Trophoblast cell (in vitro differentiated cells and primary cell): ENCODE data around the gene PCNP.

Experiments used
- DNase-seq, 2 donors: peaks; one replicate each; pipeline ENCODE4 v3.0.0-alpha.2; 2016
- H2AFZ ChIP-seq: 2 replicates; pipeline ENCODE4 v1.6.1; 2013; ENCODE audit warnings: low read length, moderate library complexity, mild to moderate bottlenecking; ENCODE audit not compliant: insufficient read depth, poor library complexity
- H2AK5ac ChIP-seq: 2 replicates; pipeline ENCODE4 v1.6.1; 2013; ENCODE audit warnings: mild to moderate bottlenecking, low read length
- H2BK120ac ChIP-seq: 2 replicates; pipeline ENCODE4 v1.6.1; 2013; ENCODE audit warnings: low read length, mild to moderate bottlenecking, moderate library complexity; ENCODE audit not compliant: insufficient read depth, poor library complexity
- H2BK12ac ChIP-seq: 2 replicates; pipeline ENCODE4 v1.6.1; 2013; ENCODE audit warnings: mild to moderate bottlenecking, low read length, moderate library complexity
- H2BK5ac ChIP-seq: 2 replicates; pipeline ENCODE4 v1.6.1; 2013; ENCODE audit warnings: low read length, low read depth, moderate library complexity, mild to moderate bottlenecking; ENCODE audit not compliant: poor library complexity
- H3K14ac ChIP-seq: 2 replicates; pipeline ENCODE4 v1.6.1; 2013; ENCODE audit warnings: mild to moderate bottlenecking, low read length
- H3K18ac ChIP-seq: 2 replicates; pipeline ENCODE4 v1.6.1; 2013; ENCODE audit warnings: mild to moderate bottlenecking, low read length
- H3K23ac ChIP-seq: 2 replicates; pipeline ENCODE4 v1.6.1; 2013; ENCODE audit warnings: low read length
- H3K27ac ChIP-seq: 2 replicates; pipeline ENCODE4 v1.5.1; 2013; ENCODE audit warnings: low read depth, mild to moderate bottlenecking, inconsistent platforms, low read length, moderate library complexity
- H3K27me3 ChIP-seq: 2 replicates; pipeline ENCODE4 v1.6.1; 2013; ENCODE audit warnings: inconsistent platforms, mild to moderate bottlenecking, low read length, moderate library complexity; ENCODE audit not compliant: insufficient read depth
- H3K36me3 ChIP-seq, 2 experiments: 1 replicate in 1 of 2; 2 replicates in 1 of 2; pipeline ENCODE4 v1.6.1; 2013; ENCODE audit warnings: low read length in 2 of 2, mild to moderate bottlenecking in 2 of 2, moderate library complexity in 1 of 2; ENCODE audit not compliant: insufficient read depth in 2 of 2, control insufficient read depth in 1 of 2
- H3K4ac ChIP-seq: 2 replicates; pipeline ENCODE4 v1.6.1; 2013; ENCODE audit warnings: low read depth, mild to moderate bottlenecking, low read length, moderate library complexity
- H3K4me1 ChIP-seq, 2 experiments: 1 replicate in 1 of 2; 2 replicates in 1 of 2; pipeline ENCODE4 v1.6.1; 2013; ENCODE audit warnings: low read length in 2 of 2, mild to moderate bottlenecking in 2 of 2, moderate library complexity in 1 of 2; ENCODE audit not compliant: insufficient read depth in 2 of 2, control insufficient read depth in 1 of 2
- H3K4me2 ChIP-seq: 2 replicates; pipeline ENCODE4 v1.6.1; 2013; ENCODE audit warnings: inconsistent platforms, mild to moderate bottlenecking, low read length, moderate library complexity
- H3K4me3 ChIP-seq: 2 replicates; pipeline ENCODE4 v1.5.1; 2013; ENCODE audit warnings: mild to moderate bottlenecking, low read depth, low read length, inconsistent platforms
- H3K79me1 ChIP-seq: one replicate; pipeline ENCODE4 v1.6.1; 2013; ENCODE audit warnings: low read length
- H3K79me2 ChIP-seq: 2 replicates; pipeline ENCODE4 v1.6.1; 2013; ENCODE audit warnings: low read length, mild to moderate bottlenecking; ENCODE audit not compliant: control insufficient read depth, insufficient read depth, poor library complexity
- H3K9ac ChIP-seq: 2 replicates; pipeline ENCODE4 v1.6.1; 2013; ENCODE audit warnings: mild to moderate bottlenecking, low read length
- H3K9me3 ChIP-seq: 2 replicates; pipeline ENCODE4 v1.6.1; 2013; ENCODE audit warnings: low read depth, mild to moderate bottlenecking, control low read depth, inconsistent platforms, low read length; ENCODE audit not compliant: insufficient read depth
- H4K12ac ChIP-seq: 2 replicates; pipeline ENCODE4 v1.6.1; 2013; ENCODE audit warnings: low read depth, mild to moderate bottlenecking, low read length, moderate library complexity
- H4K8ac ChIP-seq: 2 replicates; pipeline ENCODE4 v1.6.1; 2013; ENCODE audit warnings: low read depth, mild to moderate bottlenecking, low read length, moderate library complexity
- H4K91ac ChIP-seq: one replicate; pipeline ENCODE4 v1.6.1; 2013; ENCODE audit warnings: low read depth, mild to moderate bottlenecking, low read length, moderate library complexity
- WGBS: extraction: QIAGEN DNeasy Blood & Tissue Kit; methylation state at CpG from one replicate; pipeline ENCODE4 v1.1.7; 2013; ENCODE audit warnings: missing lambda C conversion rate; ENCODE audit not compliant: insufficient read length, insufficient coverage; ENCODE audit errors: extremely low coverage; 5-methylcytosine and 5-hydroxymethylcytosine counted together

Gene PCNP

DNA sequence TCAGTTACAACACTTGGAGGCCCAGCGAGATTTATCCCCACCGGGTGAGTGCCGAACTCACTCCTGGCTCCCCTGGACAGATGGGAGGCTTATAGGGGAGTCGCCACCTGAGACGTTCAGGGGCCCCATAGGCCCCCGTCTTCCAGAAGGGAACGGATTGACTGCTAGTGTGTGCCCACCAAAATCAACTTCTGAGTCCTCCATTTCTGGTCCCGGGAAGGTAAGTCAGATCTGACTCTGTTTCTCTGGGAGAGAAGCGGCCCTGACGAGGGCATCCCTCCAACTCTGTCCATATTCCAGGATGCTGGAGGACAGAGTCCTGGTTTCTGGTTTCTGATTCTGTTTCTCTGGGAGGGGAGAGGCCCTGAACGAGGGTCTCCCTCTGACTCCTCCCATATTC, 58.6 kb downstream of the PCNP start:
- H2BK120ac ChIP-seq: no peak overlapping the region
- H3K9ac ChIP-seq: no peak overlapping the region
- H3K27me3 ChIP-seq: no peaks in the 10 kb centered on the region
- H2BK5ac ChIP-seq: no peak overlapping the region
- no peak overlapping the region for H2BK12ac ChIP-seq
- no peaks in the 10 kb centered on the region for H3K4me1 ChIP-seq
- no peaks in the 10 kb centered on the region for H3K36me3 ChIP-seq
- no peaks in the 10 kb centered on the region for H3K9me3 ChIP-seq
- H3K14ac ChIP-seq: no peak overlapping the region
- H4K12ac ChIP-seq: no peak overlapping the region
- H4K8ac ChIP-seq: no peak overlapping the region
- H3K23ac ChIP-seq: no peak overlapping the region
- H3K4me2 ChIP-seq: no peak overlapping the region
- no peak overlapping the region for H2AFZ ChIP-seq
- no peaks in the 10 kb centered on the region for H3K79me1 ChIP-seq
- no peak for DNase-seq
- H4K91ac ChIP-seq: no peak overlapping the region
- H3K4ac ChIP-seq: no peak overlapping the region
- no peak overlapping the region for H3K27ac ChIP-seq
- no peak overlapping the region for H3K4me3 ChIP-seq
- H3K18ac ChIP-seq: no peak overlapping the region
- WGBS: no CpG with 5 or more reads among the region's 11 CpGs
- H2AK5ac ChIP-seq: no peak overlapping the region
- H3K79me2 ChIP-seq: no peaks in the 10 kb centered on the region

DNA sequence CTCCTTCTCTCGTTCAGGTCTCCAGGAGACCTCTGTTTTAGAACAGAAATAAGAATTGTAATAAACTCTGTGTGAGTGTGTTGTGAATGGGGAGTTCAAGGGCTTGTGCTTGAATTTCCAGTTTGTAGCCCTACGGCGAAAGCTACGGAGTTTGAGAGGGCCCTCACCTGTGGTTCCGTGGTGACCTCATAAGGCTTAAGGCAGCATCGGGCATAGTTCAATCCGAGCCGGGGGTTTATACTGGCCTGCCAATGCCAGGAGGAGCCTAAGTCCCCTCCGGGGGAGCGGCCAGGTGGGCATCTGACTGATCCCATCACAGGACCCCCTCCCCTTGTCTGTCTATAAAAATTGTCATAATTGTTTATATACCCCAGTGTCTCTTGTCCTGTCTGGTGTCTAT, 59.2 kb downstream of the PCNP start:
- Histone ChIP-seq H3K9me3 (no peaks in the 10 kb centered on the region), H3K23ac (no peak overlapping the region), H3K9ac (no peak overlapping the region), H3K27ac (no peak overlapping the region), H3K79me1 (no peaks in the 10 kb centered on the region), H4K8ac (no peak overlapping the region), H3K18ac (no peak overlapping the region), H2AK5ac (no peak overlapping the region), H2BK12ac (no peak overlapping the region), H3K27me3 (no peaks in the 10 kb centered on the region), H4K12ac (no peak overlapping the region), H3K4me1 (no peaks in the 10 kb centered on the region), H3K79me2 (no peaks in the 10 kb centered on the region), H2BK120ac (no peak overlapping the region), H3K4me3 (no peak overlapping the region), H3K4ac (no peak overlapping the region), H2BK5ac (no peak overlapping the region), H3K14ac (no peak overlapping the region), H3K36me3 (no peaks in the 10 kb centered on the region), H2AFZ (no peak overlapping the region), H4K91ac (no peak overlapping the region), H3K4me2 (no peak overlapping the region)
- peak in 1 of 2 donors; percentile 31 for DNase-seq
- WGBS: no CpG with 5 or more reads among the region's 10 CpGs

DNA sequence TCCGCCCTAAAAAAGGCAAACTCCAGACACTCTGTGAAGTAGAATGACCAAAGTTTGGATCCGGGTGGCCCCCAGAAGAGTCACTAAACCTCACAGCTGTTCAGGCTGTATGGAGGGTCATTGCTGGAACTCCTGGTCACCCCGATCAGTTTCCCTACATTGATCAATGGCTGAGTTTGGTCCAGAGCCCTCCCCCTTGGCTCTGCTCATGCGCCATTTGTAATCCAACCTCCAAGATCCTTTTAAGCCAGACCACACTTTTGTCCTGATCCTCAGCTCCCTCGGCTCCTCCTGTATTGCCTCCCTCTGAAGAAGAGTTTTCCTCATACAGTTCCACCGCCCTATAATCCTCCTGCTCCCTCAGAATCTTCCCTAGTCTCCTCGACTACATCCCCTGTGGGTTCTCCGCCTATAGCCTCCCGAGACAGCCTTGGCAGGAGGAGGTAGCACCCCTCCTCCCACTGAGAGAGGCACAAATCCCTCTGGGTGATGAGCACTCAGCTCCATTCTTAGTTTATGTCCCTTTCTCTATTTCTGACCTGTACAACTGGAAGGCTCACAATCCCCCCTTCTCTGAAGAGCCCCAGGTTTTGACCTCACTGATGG, 60.7 kb downstream of the PCNP start:
- H3K4me3 ChIP-seq: no peak overlapping the region
- WGBS: no CpG with 5 or more reads among the region's 9 CpGs
- H2BK120ac ChIP-seq: no peak overlapping the region
- H3K36me3 ChIP-seq: no peaks in the 10 kb centered on the region
- no peak overlapping the region for H3K9ac ChIP-seq
- H3K27ac ChIP-seq: no peak overlapping the region
- no peak overlapping the region for H3K4me2 ChIP-seq
- H2BK12ac ChIP-seq: no peak overlapping the region
- H3K79me1 ChIP-seq: no peaks in the 10 kb centered on the region
- no peak overlapping the region for H3K18ac ChIP-seq
- H3K23ac ChIP-seq: no peak overlapping the region
- no peak overlapping the region for H3K4ac ChIP-seq
- no peak overlapping the region for H4K12ac ChIP-seq
- no peak overlapping the region for H2AFZ ChIP-seq
- no peaks in the 10 kb centered on the region for H3K79me2 ChIP-seq
- H3K9me3 ChIP-seq: no peaks in the 10 kb centered on the region
- no peak overlapping the region for H3K14ac ChIP-seq
- H3K27me3 ChIP-seq: no peaks in the 10 kb centered on the region
- no peak for DNase-seq
- no peaks in the 10 kb centered on the region for H3K4me1 ChIP-seq
- H4K91ac ChIP-seq: no peak overlapping the region
- H4K8ac ChIP-seq: no peak overlapping the region
- H2AK5ac ChIP-seq: no peak overlapping the region
- H2BK5ac ChIP-seq: no peak overlapping the region

DNA sequence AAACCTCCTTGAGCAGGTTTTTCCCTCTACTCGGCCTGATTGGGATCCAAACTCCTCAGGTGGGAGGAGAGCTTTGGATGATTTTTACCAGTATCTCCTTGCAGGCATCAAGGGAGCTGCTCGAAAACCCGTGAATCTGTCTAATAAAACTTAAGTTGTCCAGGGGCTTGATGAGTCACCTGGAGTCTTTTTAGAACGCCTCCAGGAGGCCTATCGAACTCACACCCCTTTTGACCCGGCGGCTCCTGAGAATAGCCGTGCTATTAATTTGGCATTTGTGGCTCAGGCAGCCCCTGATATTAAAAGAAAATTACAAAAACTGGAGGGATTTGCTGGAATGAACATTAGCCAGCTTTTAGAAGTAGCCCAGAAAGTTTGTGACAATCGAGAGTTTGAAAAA, 61.4 kb downstream of the PCNP start:
- H2AFZ ChIP-seq: no peak overlapping the region
- WGBS: no CpG with 5 or more reads among the region's 9 CpGs

More for the DNA sequence above, 61.4 kb downstream of the PCNP start:
- H2BK12ac ChIP-seq: no peak overlapping the region
- H3K36me3 ChIP-seq: no peaks in the 10 kb centered on the region
- H3K27me3 ChIP-seq: no peaks in the 10 kb centered on the region
- no peak overlapping the region for H3K4me3 ChIP-seq
- H3K79me1 ChIP-seq: no peaks in the 10 kb centered on the region
- H3K4me2 ChIP-seq: no peak overlapping the region
- no peak overlapping the region for H3K23ac ChIP-seq
- H4K91ac ChIP-seq: no peak overlapping the region
- no peak overlapping the region for H3K4ac ChIP-seq
- no peak overlapping the region for H2AK5ac ChIP-seq
- H2BK5ac ChIP-seq: no peak overlapping the region
- H3K4me1 ChIP-seq: no peaks in the 10 kb centered on the region
- no peaks in the 10 kb centered on the region for H3K79me2 ChIP-seq
- DNase-seq: no peak
- H3K27ac ChIP-seq: no peak overlapping the region
- no peak overlapping the region for H2BK120ac ChIP-seq
- H3K9me3 ChIP-seq: no peaks in the 10 kb centered on the region
- no peak overlapping the region for H4K8ac ChIP-seq
- H3K14ac ChIP-seq: no peak overlapping the region
- no peak overlapping the region for H3K9ac ChIP-seq
- no peak overlapping the region for H4K12ac ChIP-seq
- no peak overlapping the region for H3K18ac ChIP-seq
